Vagina (tissue), 2 donors: ENCODE measurements around the gene RMND1.

Source experiments
- POLR2AphosphoS5 ChIP-seq, 2 donors: sonication (generic); formaldehyde crosslinking; IDR thresholded peaks; one replicate each; pipeline ENCODE4 v1.9.0; 2017; ENCODE audit warnings: antibody characterized with exemption in 2 of 2, mild to moderate bottlenecking in 2 of 2, low read depth in 1 of 2; ENCODE audit not compliant: insufficient read depth in 1 of 2
- TF ChIP-seq, protein P1 (sequence below), 3 experiments: fragments of 450-650 bp in 2 of 3; fragments of 200-600 bp in 1 of 3; sonication (generic) in 1 of 3; IDR thresholded peaks; one replicate each; pipeline ENCODE4 v1.5.1; 2017 to 2019; ENCODE audit warnings: antibody characterized with exemption in 3 of 3, mild to moderate bottlenecking in 2 of 3, moderate library complexity in 2 of 3

DNA sequence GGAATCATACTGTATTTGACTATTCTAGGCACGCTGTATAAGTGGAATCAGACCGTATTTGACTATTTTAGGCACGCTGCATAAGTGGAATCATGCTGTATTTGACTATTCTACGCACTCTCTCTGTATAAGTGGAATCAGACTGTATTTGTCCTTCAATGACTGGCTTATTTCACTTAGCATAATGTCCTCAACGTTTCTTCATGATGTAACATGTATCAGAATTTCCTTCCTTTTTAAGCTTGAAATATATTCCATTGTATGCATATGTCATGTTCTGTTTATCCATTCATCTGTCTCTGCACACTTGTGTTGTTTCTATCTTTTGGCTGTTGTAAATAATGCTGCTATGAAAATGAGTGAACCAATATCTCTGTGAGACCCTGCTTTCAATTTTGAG, 47.6 kb upstream of the RMND1 start:
- TF ChIP-seq, protein P1, sequence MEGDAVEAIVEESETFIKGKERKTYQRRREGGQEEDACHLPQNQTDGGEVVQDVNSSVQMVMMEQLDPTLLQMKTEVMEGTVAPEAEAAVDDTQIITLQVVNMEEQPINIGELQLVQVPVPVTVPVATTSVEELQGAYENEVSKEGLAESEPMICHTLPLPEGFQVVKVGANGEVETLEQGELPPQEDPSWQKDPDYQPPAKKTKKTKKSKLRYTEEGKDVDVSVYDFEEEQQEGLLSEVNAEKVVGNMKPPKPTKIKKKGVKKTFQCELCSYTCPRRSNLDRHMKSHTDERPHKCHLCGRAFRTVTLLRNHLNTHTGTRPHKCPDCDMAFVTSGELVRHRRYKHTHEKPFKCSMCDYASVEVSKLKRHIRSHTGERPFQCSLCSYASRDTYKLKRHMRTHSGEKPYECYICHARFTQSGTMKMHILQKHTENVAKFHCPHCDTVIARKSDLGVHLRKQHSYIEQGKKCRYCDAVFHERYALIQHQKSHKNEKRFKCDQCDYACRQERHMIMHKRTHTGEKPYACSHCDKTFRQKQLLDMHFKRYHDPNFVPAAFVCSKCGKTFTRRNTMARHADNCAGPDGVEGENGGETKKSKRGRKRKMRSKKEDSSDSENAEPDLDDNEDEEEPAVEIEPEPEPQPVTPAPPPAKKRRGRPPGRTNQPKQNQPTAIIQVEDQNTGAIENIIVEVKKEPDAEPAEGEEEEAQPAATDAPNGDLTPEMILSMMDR (IDR thresholded peaks at IDR 0.05) = no peak
- TF ChIP-seq POLR2AphosphoS5 (IDR thresholded peaks at IDR 0.05; ENCODE audit: insufficient read depth in 1 of 2, low read depth in 1 of 2) = no peak
